ENCODE measurements around the gene OVCA2. TPM values are rescaled to one million over a fixed set of nuclear protein-coding genes. Genes with fewer than 3 reads are reported as not detected.
"Not testable (repeated sequence)": the region's sequence is repeated elsewhere in the genome, so short reads cannot be mapped to it uniquely, and the experiment has no call there.

OVCA2 gene
- total and polyA plus RNA-seq, 4 experiments from 2014 or later, result 27.9 to 90.3 (median 43.2) TPM

DNA sequence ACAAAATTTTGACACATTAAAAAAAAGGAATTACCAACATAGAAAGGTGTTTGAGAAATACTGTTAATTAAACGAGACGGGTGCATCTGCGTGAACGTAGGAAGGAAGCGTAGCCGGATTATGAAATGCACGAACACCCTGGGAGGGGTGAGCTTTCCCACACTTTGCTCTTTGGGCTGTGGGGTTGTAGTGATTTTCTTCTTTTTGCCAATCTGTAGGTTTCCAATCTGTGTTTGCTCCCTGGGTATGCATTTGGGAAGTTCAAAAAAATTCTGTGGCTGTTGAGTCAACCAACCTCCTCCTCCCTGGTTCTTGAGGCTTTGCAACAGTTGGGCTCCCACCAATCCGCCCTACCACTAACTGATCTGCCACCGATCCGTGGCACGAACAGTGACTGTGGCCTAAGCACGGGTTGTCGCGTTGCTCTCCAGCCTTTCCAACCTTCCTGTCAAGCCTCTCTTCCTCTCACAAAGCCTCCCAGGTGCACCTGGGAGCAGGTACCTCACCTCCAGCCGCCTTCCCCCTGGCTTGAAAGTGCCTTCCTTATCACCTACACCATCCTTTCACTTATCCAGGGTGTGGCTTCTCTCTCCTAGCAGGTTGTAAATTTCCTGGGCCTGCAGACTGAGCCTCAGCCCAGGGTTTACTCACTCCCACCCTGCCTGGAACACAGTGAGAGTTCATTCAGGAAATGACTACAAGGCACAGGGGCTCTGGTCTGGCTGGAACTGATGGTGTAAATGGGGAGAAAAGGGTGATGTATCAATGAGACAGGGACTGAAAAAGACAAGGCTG lies 33.3 kb upstream of the OVCA2 start:
- Mint-ChIP-seq H3K4me1 (peaks cover 0 to 5% (median under 1%) of the 10 kb centered on the region in 4 donors), H3K9me3 (peaks cover 0 to 2% (median 0%) of the 10 kb centered on the region in 8 donors), H3K27me3 (peaks cover 0 to 2% of the 10 kb centered on the region in 2 donors), H3K27ac (no peak overlapping the region), H3K36me3 (peaks cover 0 to 9% of the 10 kb centered on the region in 2 donors), H3K4me3 (no peak overlapping the region)
- intact Hi-C loops (cut with micrococcal nuclease), result no loop called here
- ChIA-PET CTCF (ENCODE audit: partially characterized antibody) (interaction anchor here (0.7 kb wide), 1 partner anchor 29 kb away, joined by 3 read pairs; no protein-coding TSS in a partner anchor), POLR2A (ENCODE audit: partially characterized antibody) (no interaction called here)
- DNase-seq, result no peak
- Histone ChIP-seq H3K27me3 (ENCODE audit: insufficient read depth, low read length) (no peaks in the 10 kb centered on the region), H3K4me1 (ENCODE audit: insufficient read depth, low read length) (no peaks in the 10 kb centered on the region), H3K27ac (ENCODE audit: low read depth, low read length) (no peak overlapping the region), H3K4me3 (ENCODE audit: low read length in 2 of 2) (no peak overlapping the region), H3K9me3 (ENCODE audit: control insufficient read depth in 1 of 2, low read length in 2 of 2) (no peaks in the 10 kb centered on the region), H3K36me3 (ENCODE audit: insufficient read depth, low read length) (no peaks in the 10 kb centered on the region)

DNA sequence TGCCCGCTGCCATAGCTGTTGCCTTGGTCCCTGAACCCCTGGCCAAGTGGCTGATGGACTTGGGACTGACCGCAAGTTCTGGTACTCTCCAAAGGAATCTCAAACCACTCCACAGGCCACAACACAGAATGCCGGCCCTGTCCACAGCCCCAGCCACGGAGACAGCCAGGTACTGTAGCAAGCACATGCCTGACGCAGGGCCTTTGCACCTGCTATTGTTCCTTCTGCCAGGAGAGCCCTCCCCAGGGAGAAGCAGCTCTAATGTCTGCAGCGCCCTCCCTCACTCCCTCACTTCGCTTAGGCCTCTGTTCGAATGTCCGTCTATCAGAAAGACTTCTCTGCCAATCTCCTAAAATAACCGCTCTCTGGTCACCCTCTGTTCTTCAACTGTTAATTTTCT lies 32.1 kb upstream of the OVCA2 start:
- POLR2A ChIA-PET (ENCODE audit: partially characterized antibody), result no interaction called here
- peaks cover 0 to 5% (median under 1%) of the 10 kb centered on the region in 4 donors for H3K4me1 Mint-ChIP-seq
- H3K9me3 Mint-ChIP-seq, result peaks cover 0 to 2% (median 0%) of the 10 kb centered on the region in 8 donors
- DNase-seq, result no peak
- Histone ChIP-seq H3K4me1 (ENCODE audit: insufficient read depth, low read length) (no peaks in the 10 kb centered on the region), H3K4me3 (ENCODE audit: low read length in 2 of 2) (no peak overlapping the region), H3K9me3 (ENCODE audit: control insufficient read depth in 1 of 2, low read length in 2 of 2) (no peaks in the 10 kb centered on the region), H3K27me3 (ENCODE audit: insufficient read depth, low read length) (no peaks in the 10 kb centered on the region), H3K27ac (ENCODE audit: low read depth, low read length) (no peak overlapping the region), H3K36me3 (ENCODE audit: insufficient read depth, low read length) (no peaks in the 10 kb centered on the region)
- peaks cover 0 to 2% of the 10 kb centered on the region in 2 donors for H3K27me3 Mint-ChIP-seq
- no peak overlapping the region for H3K4me3 Mint-ChIP-seq
- intact Hi-C loops (cut with micrococcal nuclease), result no loop called here
- CTCF ChIA-PET (ENCODE audit: partially characterized antibody), result no interaction called here
- H3K36me3 Mint-ChIP-seq, result peaks cover 0 to 9% of the 10 kb centered on the region in 2 donors
- peak overlapping the region in 1 of 7 donors; percentile 1 for H3K27ac Mint-ChIP-seq

DNA sequence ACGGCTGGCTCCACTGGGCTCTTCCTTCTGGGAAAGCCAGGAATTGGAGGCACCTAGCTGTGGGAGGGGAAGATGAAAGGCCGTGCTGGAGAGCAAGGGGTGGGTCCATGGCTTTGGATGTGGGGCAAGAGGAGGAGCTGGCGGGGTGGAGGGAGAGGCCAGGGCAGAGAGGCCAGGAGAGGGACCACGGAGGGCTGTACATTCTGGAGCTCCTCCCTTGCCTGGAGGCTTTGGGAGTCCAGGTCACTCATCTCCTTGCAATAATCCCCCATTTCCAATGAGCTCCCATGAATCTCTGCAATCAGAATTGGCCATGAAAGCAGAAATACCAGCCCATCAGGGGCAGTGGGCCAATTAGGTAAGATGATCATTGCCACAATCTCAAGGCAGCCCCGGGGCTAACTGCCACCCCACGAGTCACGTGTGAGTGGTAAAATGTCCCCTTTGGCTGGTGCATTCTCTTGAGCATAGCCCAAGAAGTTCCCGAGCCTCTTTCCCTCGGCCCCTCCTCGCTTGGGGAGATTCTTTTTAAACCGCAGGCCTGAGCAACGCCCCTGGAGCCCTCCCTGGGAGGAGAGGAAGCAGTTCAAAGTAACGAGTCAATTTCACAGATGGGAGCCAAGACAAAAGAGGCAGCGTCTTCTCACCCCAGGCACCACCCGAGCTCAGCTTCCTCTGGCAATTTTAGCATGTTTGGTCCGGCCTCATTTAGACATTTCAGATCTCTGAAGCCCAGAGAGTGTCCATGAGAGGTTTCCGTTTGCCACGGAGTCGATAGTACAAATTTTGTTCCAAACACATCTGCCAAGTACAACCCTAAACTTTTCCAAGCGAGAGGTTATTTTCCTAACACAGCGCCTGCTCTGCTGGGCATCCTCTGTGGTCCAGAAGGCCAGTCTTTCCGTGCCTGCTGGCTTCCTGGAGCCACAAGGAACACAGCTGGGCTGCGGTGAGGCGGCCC lies 30.1 kb upstream of the OVCA2 start:
- Mint-ChIP-seq H3K27me3 (peaks cover 0 to 4% of the 10 kb centered on the region in 2 donors), H3K36me3 (peaks cover 0 to 9% of the 10 kb centered on the region in 2 donors), H3K4me3 (no peak overlapping the region), H3K27ac (no peak overlapping the region), H3K4me1 (peaks cover 0 to 5% (median under 1%) of the 10 kb centered on the region in 4 donors), H3K9me3 (peaks cover 0 to 2% (median 0%) of the 10 kb centered on the region in 8 donors)
- no peaks in the 10 kb centered on the region for H3K27me3 ChIP-seq (ENCODE audit: insufficient read depth, low read length)
- intact Hi-C loops (cut with micrococcal nuclease), result no loop called here
- CTCF ChIA-PET (ENCODE audit: partially characterized antibody), result no interaction called here
- no peak overlapping the region for H3K4me3 ChIP-seq (ENCODE audit: low read length in 2 of 2)
- H3K27ac ChIP-seq (ENCODE audit: low read depth, low read length), result no peak overlapping the region
- no peaks in the 10 kb centered on the region for H3K9me3 ChIP-seq (ENCODE audit: control insufficient read depth in 1 of 2, low read length in 2 of 2)
- POLR2A ChIA-PET (ENCODE audit: partially characterized antibody), result no interaction called here
- DNase-seq, result no peak
- H3K36me3 ChIP-seq (ENCODE audit: insufficient read depth, low read length), result no peaks in the 10 kb centered on the region
- H3K4me1 ChIP-seq (ENCODE audit: insufficient read depth, low read length), result no peaks in the 10 kb centered on the region

DNA sequence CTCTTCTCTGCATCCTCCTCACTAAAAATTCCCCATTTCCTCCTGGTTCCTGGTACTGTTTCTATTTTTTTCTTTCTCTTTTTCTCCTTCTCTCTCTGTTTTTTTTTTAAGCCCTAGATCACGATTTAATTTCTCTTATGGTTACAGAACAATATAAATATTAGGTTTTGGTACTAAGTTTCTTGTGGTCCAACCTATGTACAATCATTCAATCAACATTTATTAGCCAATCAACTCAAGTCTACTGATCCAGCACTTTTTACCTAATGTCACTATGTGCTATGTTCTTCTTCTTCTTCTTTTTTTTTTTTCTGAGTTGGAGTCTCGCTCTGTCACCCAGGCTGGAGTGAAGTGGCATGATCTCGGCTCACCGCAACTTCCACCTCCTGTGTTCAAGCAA lies 29.3 kb upstream of the OVCA2 start:
- H3K27me3 Mint-ChIP-seq, result peaks cover 0 to 4% of the 10 kb centered on the region in 2 donors
- H3K4me3 Mint-ChIP-seq, result no peak overlapping the region
- H3K36me3 Mint-ChIP-seq, result peaks cover 0 to 4% of the 10 kb centered on the region in 2 donors
- Histone ChIP-seq H3K4me3 (ENCODE audit: low read length in 2 of 2) (no peak overlapping the region), H3K27ac (ENCODE audit: low read depth, low read length) (no peak overlapping the region), H3K4me1 (ENCODE audit: insufficient read depth, low read length) (no peaks in the 10 kb centered on the region), H3K36me3 (ENCODE audit: insufficient read depth, low read length) (no peaks in the 10 kb centered on the region), H3K9me3 (ENCODE audit: control insufficient read depth in 1 of 2, low read length in 2 of 2) (no peaks in the 10 kb centered on the region), H3K27me3 (ENCODE audit: insufficient read depth, low read length) (no peaks in the 10 kb centered on the region)
- intact Hi-C loops (cut with micrococcal nuclease), result no loop called here
- peaks cover 0 to 5% (median under 1%) of the 10 kb centered on the region in 4 donors for H3K4me1 Mint-ChIP-seq
- CTCF ChIA-PET (ENCODE audit: partially characterized antibody), result no interaction called here
- POLR2A ChIA-PET (ENCODE audit: partially characterized antibody), result no interaction called here
- H3K9me3 Mint-ChIP-seq, result peaks cover 0 to 2% (median 0%) of the 10 kb centered on the region in 8 donors
- no peak for DNase-seq
- peak overlapping the region in 1 of 7 donors; percentile 22 for H3K27ac Mint-ChIP-seq

DNA sequence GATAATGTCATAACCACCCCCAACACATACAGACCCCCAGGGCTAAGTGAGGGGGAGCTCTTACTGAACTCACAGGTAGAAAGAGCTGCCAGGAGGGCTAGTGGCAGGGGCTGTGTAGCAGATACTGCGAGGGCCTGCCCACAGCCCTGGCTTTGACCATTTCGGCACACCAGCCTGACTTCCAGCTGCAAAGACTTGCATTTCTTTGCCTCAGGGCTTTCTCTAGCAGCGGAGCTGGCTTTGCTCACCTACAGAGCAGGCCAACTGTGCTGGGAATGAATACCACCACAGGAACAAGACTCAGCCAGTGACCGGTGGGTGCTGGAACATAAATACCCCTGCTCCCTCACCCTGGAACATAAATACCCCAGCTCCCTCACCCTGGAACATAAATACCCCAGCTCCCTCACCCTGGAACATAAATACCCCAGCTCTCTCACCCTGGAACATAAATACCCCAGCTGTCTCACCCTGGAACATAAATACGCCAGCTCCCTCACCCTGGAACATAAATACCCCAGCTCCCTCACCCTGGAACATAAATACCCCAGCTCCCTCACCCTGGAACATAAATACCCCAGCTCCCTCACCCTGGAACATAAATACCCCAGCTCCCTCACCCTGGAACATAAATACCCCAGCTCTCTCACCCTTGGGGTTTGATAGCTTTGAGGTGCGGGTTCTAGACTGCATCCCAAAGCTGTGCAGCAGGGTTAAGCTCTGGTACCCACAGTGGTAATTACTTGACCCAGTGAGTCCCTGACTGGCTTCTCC lies 28.4 kb upstream of the OVCA2 start:
- H3K4me1 Mint-ChIP-seq; H3K27ac ChIP-seq (ENCODE audit: low read depth, low read length); H3K4me1 ChIP-seq (ENCODE audit: insufficient read depth, low read length); H3K27me3 Mint-ChIP-seq; CTCF ChIA-PET (ENCODE audit: partially characterized antibody); H3K4me3 ChIP-seq (ENCODE audit: low read length in 2 of 2); intact Hi-C loops (cut with micrococcal nuclease); H3K27me3 ChIP-seq (ENCODE audit: insufficient read depth, low read length); H3K9me3 ChIP-seq (ENCODE audit: control insufficient read depth in 1 of 2, low read length in 2 of 2); H3K9me3 Mint-ChIP-seq; H3K36me3 ChIP-seq (ENCODE audit: insufficient read depth, low read length); DNase-seq; H3K36me3 Mint-ChIP-seq; POLR2A ChIA-PET (ENCODE audit: partially characterized antibody); H3K27ac Mint-ChIP-seq; H3K4me3 Mint-ChIP-seq: not testable (repeated sequence)

DNA sequence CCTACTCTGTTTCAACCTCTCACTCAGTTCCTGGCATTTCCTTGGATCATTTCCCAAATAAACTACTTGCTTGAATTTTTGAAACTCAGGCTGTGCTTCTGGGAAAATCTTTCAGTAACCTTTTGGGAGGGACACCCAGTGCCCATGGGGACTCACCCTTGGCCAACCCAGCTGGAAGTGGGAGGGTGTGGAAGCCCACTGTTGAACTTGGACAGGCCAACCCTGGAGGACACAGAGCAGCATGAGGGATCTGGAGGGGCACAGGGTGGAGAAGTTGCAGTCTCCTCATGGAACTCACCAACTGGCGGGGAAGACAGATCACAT lies 27.9 kb upstream of the OVCA2 start:
- Histone ChIP-seq H3K4me1 (ENCODE audit: insufficient read depth, low read length) (no peaks in the 10 kb centered on the region), H3K9me3 (ENCODE audit: control insufficient read depth in 1 of 2, low read length in 2 of 2) (no peaks in the 10 kb centered on the region), H3K36me3 (ENCODE audit: insufficient read depth, low read length) (no peaks in the 10 kb centered on the region), H3K4me3 (ENCODE audit: low read length in 2 of 2) (no peak overlapping the region), H3K27me3 (ENCODE audit: insufficient read depth, low read length) (no peaks in the 10 kb centered on the region), H3K27ac (ENCODE audit: low read depth, low read length) (no peak overlapping the region)
- no peak overlapping the region for H3K27ac Mint-ChIP-seq
- peaks cover 0 to 4% of the 10 kb centered on the region in 2 donors for H3K27me3 Mint-ChIP-seq
- H3K36me3 Mint-ChIP-seq, result peaks cover 0 to 4% of the 10 kb centered on the region in 2 donors
- no peak for DNase-seq
- ChIA-PET POLR2A (ENCODE audit: partially characterized antibody) (no interaction called here), CTCF (ENCODE audit: partially characterized antibody) (no interaction called here)
- H3K9me3 Mint-ChIP-seq, result peaks cover 0 to 2% (median 0%) of the 10 kb centered on the region in 8 donors
- peaks cover 0 to 5% (median under 1%) of the 10 kb centered on the region in 4 donors for H3K4me1 Mint-ChIP-seq
- intact Hi-C loops (cut with micrococcal nuclease), result no loop called here
- no peak overlapping the region for H3K4me3 Mint-ChIP-seq

DNA sequence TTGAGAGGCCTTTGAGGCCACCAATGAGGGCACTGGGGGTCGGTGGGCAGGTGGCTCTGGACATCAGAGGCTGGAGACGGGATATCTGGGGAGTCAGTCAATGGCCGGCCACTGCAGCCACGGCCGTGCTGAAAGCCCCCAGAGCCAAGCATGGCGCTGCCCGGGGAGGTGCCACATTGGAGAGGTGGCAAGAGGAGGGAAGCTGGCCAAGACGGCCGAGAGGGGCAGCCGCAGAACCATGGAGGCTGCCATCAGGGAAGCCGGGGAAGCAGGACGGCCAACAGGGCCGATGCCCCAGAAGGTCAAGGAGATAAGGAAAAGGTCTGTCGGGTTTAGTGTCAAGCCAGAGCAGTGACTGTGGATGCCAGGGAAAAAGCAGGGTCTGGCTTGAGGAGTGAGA lies 26.5 kb upstream of the OVCA2 start:
- Mint-ChIP-seq H3K27ac (no peak overlapping the region), H3K27me3 (peaks cover 0 to 6% of the 10 kb centered on the region in 2 donors), H3K4me1 (peaks cover 0 to 5% (median under 1%) of the 10 kb centered on the region in 4 donors), H3K36me3 (peaks cover 0 to 4% of the 10 kb centered on the region in 2 donors), H3K4me3 (no peak overlapping the region), H3K9me3 (peaks cover 0 to 2% (median 0%) of the 10 kb centered on the region in 8 donors)
- no peak for DNase-seq
- ChIA-PET CTCF (ENCODE audit: partially characterized antibody) (no interaction called here), POLR2A (ENCODE audit: partially characterized antibody) (no interaction called here)
- Histone ChIP-seq H3K9me3 (ENCODE audit: control insufficient read depth in 1 of 2, low read length in 2 of 2) (no peaks in the 10 kb centered on the region), H3K4me3 (ENCODE audit: low read length in 2 of 2) (no peak overlapping the region), H3K4me1 (ENCODE audit: insufficient read depth, low read length) (no peaks in the 10 kb centered on the region), H3K27me3 (ENCODE audit: insufficient read depth, low read length) (no peaks in the 10 kb centered on the region), H3K27ac (ENCODE audit: low read depth, low read length) (no peak overlapping the region), H3K36me3 (ENCODE audit: insufficient read depth, low read length) (no peaks in the 10 kb centered on the region)
- intact Hi-C loops (cut with micrococcal nuclease), result no loop called here

Data from CD4-positive, alpha-beta memory T cell (primary cell).